Measurements from ENCODE around the gene CCDC121. TPM values are rescaled to one million over a fixed set of nuclear protein-coding genes. Genes with fewer than 3 reads are reported as not detected.
"Not testable (repeated sequence)": the region's sequence is repeated elsewhere in the genome, so short reads cannot be mapped to it uniquely, and the experiment has no call there.

CCDC121 gene
- total RNA-seq, 2 donors from 2014 or later: 2.8 to 2.9 TPM

DNA sequence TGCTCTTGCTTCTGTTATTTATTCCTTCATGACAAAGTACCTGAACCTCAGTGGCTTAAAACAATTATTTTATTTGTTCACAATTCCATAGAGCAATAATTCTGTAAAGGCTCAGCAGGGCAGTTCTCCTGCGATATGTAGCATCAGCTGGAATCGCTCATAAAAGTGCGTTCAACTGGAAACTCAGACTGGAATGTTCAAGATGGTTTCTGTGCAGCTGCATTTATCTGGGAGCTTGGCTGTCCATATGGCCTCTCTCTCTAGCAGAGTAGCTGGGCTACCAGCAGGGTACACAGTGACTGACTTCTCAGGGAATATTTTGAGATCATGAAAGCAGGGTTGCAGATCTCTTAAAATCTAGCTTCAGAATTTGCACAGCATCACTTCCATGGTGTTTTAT, 13.5 kb downstream of the CCDC121 start:
- H3K4me1 ChIP-seq: no peaks in the 10 kb centered on the region
- TF ChIP-seq CTCF (IDR thresholded peaks at IDR 0.05): no peak
- intact Hi-C loops (cut with DNase I): no loop called here
- no peaks in the 10 kb centered on the region for H3K27me3 ChIP-seq
- H3K9me3 ChIP-seq: no peaks in the 10 kb centered on the region
- DNase-seq: no peak
- H3K4me3 ChIP-seq: no peak overlapping the region
- H3K9ac ChIP-seq (ENCODE audit: low read depth in 2 of 2, low read length in 2 of 2): no peak overlapping the region
- H3K36me3 ChIP-seq: peaks cover 8% of the 10 kb centered on the region
- H3K27ac ChIP-seq: no peak overlapping the region

GRCh38 chr2:27613985-27614384, 14.8 kb downstream of the CCDC121 start:
- no peak for DNase-seq
- intact Hi-C loops (cut with DNase I): no loop called here
- no peak for TF ChIP-seq CTCF (IDR thresholded peaks at IDR 0.05)
- H3K4me1 ChIP-seq: no peaks in the 10 kb centered on the region
- no peaks in the 10 kb centered on the region for H3K9me3 ChIP-seq
- H3K36me3 ChIP-seq: peaks cover 8% of the 10 kb centered on the region
- H3K9ac ChIP-seq (ENCODE audit: low read depth in 2 of 2, low read length in 2 of 2): no peak overlapping the region
- H3K27me3 ChIP-seq: no peaks in the 10 kb centered on the region
- H3K27ac ChIP-seq: no peak overlapping the region
- no peak overlapping the region for H3K4me3 ChIP-seq

DNA sequence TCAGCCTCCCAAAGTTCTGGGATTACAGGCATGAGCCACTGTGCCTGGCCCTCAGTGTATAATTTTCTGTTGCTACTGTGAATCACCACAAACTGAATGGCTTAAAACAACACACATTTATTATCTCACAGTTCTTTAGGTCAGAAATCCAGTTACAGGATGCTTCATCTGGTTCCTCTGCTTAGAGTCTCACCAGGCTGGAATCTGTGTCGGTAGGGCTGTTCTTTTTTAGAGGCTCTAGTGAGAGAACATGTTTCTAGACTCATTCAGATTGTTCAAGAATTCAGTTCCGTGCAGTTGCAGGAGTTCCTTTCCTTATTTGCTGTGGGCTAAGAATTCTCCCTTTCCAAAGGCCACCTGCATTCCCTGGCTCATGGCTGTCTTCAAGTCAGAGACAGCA, 22.2 kb downstream of the CCDC121 start:
- H3K36me3 ChIP-seq: peaks cover 6% of the 10 kb centered on the region
- no peak for TF ChIP-seq CTCF (IDR thresholded peaks at IDR 0.05)
- intact Hi-C loops (cut with DNase I): no loop called here
- no peak overlapping the region for H3K4me3 ChIP-seq
- no peaks in the 10 kb centered on the region for H3K27me3 ChIP-seq
- no peak for DNase-seq
- no peaks in the 10 kb centered on the region for H3K4me1 ChIP-seq
- no peaks in the 10 kb centered on the region for H3K9me3 ChIP-seq
- no peak overlapping the region for H3K9ac ChIP-seq (ENCODE audit: low read depth in 2 of 2, low read length in 2 of 2)
- H3K27ac ChIP-seq: no peak overlapping the region

GRCh38 chr2:27596627-27597026, 32.2 kb downstream of the CCDC121 start:
- no peak overlapping the region for H3K27ac ChIP-seq
- TF ChIP-seq CTCF (IDR thresholded peaks at IDR 0.05): no peak
- intact Hi-C loops (cut with DNase I): no loop called here
- H3K27me3 ChIP-seq: no peaks in the 10 kb centered on the region
- no peak overlapping the region for H3K4me3 ChIP-seq
- no peaks in the 10 kb centered on the region for H3K9me3 ChIP-seq
- no peaks in the 10 kb centered on the region for H3K4me1 ChIP-seq
- H3K9ac ChIP-seq (ENCODE audit: low read depth in 2 of 2, low read length in 2 of 2): no peak overlapping the region
- no peaks in the 10 kb centered on the region for H3K36me3 ChIP-seq
- DNase-seq: no peak

GRCh38 chr2:27595412-27595811, 33.4 kb downstream of the CCDC121 start:
- intact Hi-C loops (cut with DNase I); DNase-seq; H3K27me3 ChIP-seq; H3K27ac ChIP-seq; H3K9me3 ChIP-seq; H3K4me3 ChIP-seq; H3K36me3 ChIP-seq; H3K4me1 ChIP-seq; H3K9ac ChIP-seq (ENCODE audit: low read depth in 2 of 2, low read length in 2 of 2): not testable (repeated sequence)

- H3K27ac ChIP-seq; H3K36me3 ChIP-seq; DNase-seq; H3K4me1 ChIP-seq; H3K27me3 ChIP-seq; H3K9me3 ChIP-seq; H3K4me3 ChIP-seq; intact Hi-C loops (cut with DNase I); H3K9ac ChIP-seq (ENCODE audit: low read depth in 2 of 2, low read length in 2 of 2): not testable (repeated sequence)
Observed at GRCh38 chr2:27594020-27594703, 34.6 kb downstream of the CCDC121 start.
